SK-N-SH (cell line): Measurements from ENCODE around the gene TMPRSS11A.

Source experiments
- EP300 ChIP-seq, 2 experiments: IDR thresholded peaks; 2 replicates each; pipeline versions ENCODE4 v1.4.0 to v1.6.1; 2012; ENCODE audit warnings: borderline replicate concordance in 1 of 2, low read depth in 1 of 2, low read length in 1 of 2
- FOSL2 ChIP-seq: IDR thresholded peaks from 2 replicates; pipeline ENCODE4 v1.4.0; 2012; ENCODE audit warnings: low read depth, mild to moderate bottlenecking, moderate library complexity, borderline replicate concordance
- JUND ChIP-seq: IDR thresholded peaks from 2 replicates; pipeline ENCODE4 v1.4.0; 2012
- MAX ChIP-seq: IDR thresholded peaks from 2 replicates; pipeline ENCODE4 v1.4.0; 2012; ENCODE audit warnings: low read depth
- PBX3 ChIP-seq: IDR thresholded peaks from 2 replicates; pipeline ENCODE4; 2012
- POLR2AphosphoS5 ChIP-seq: IDR thresholded peaks from 2 replicates; pipeline ENCODE4 v1.6.1; 2012; ENCODE audit warnings: low read depth, low read length
- RAD21 ChIP-seq: IDR thresholded peaks from 2 replicates; pipeline ENCODE4 v1.6.1; 2012; ENCODE audit warnings: mild to moderate bottlenecking, low read length
- RCOR1 ChIP-seq: fragments of 150-350 bp; IDR thresholded peaks from 2 replicates; pipeline ENCODE4 v1.6.1; 2017; ENCODE audit warnings: antibody characterized with exemption, low read length
- REST ChIP-seq: IDR thresholded peaks from 2 replicates; pipeline ENCODE4 v1.6.1; 2012; ENCODE audit warnings: mild to moderate bottlenecking, low read depth, low read length, moderate library complexity
- SIN3A ChIP-seq: IDR thresholded peaks from 2 replicates; pipeline ENCODE4 v1.6.1; 2012; ENCODE audit warnings: low read depth, mild to moderate bottlenecking, low read length, moderate library complexity, borderline replicate concordance
- TAF1 ChIP-seq: IDR thresholded peaks from 2 replicates; pipeline ENCODE4 v1.6.1; 2012; ENCODE audit warnings: low read depth, mild to moderate bottlenecking, low read length, moderate library complexity, borderline replicate concordance
- TCF12 ChIP-seq: IDR thresholded peaks from 2 replicates; pipeline ENCODE4 v1.4.0; 2012
- YY1 ChIP-seq: IDR thresholded peaks from 2 replicates; pipeline ENCODE4 v1.4.0; 2012; ENCODE audit warnings: low read depth, mild to moderate bottlenecking
- TF ChIP-seq, protein P1 (sequence below): fragments of 200-600 bp; sonication (generic); IDR thresholded peaks from 2 replicates; pipeline ENCODE4 v1.6.1; 2017; ENCODE audit warnings: antibody characterized with exemption, mild to moderate bottlenecking, moderate library complexity

DNA sequence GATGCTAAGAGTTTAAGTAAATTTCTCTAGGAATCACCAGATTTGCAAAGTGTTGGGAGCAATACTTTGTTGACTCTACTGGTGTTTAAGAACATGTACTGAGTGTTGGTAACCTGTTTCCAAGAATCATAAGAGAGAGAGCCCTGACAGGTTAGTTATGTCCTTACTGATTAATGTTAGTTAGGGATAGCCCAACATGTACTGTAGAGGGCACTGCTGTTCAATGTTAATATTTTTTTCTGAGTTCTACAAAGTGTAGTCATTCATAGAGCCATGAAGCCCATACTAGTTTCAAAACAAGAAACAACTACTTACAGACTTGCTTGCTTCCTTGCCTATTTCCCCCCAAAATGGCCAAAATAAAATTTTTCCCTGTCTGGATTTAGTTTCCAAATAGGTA lies 91.4 kb downstream of the TMPRSS11A start:
- TF ChIP-seq PBX3 (peak; percentile 4; the same call in 1 of the 2 replicates), SIN3A (no peak), REST (no peak), JUND (no peak), RAD21 (peak; percentile 67), TCF12 (no peak), EP300 (IDR thresholded peaks at IDR 0.05; ENCODE audit: borderline replicate concordance in 1 of 2, low read depth in 1 of 2, low read length in 1 of 2) (no peak), RCOR1 (no peak), POLR2AphosphoS5 (no peak), YY1 (no peak), FOSL2 (no peak), TAF1 (no peak), MAX (no peak)
- TF ChIP-seq, protein P1, sequence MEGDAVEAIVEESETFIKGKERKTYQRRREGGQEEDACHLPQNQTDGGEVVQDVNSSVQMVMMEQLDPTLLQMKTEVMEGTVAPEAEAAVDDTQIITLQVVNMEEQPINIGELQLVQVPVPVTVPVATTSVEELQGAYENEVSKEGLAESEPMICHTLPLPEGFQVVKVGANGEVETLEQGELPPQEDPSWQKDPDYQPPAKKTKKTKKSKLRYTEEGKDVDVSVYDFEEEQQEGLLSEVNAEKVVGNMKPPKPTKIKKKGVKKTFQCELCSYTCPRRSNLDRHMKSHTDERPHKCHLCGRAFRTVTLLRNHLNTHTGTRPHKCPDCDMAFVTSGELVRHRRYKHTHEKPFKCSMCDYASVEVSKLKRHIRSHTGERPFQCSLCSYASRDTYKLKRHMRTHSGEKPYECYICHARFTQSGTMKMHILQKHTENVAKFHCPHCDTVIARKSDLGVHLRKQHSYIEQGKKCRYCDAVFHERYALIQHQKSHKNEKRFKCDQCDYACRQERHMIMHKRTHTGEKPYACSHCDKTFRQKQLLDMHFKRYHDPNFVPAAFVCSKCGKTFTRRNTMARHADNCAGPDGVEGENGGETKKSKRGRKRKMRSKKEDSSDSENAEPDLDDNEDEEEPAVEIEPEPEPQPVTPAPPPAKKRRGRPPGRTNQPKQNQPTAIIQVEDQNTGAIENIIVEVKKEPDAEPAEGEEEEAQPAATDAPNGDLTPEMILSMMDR: peak; percentile 77
